IMR-90 (cell line): ENCODE data around the gene BRSK1. TPM values are rescaled to one million over a fixed set of nuclear protein-coding genes. Genes with fewer than 3 reads are reported as not detected.
"Not testable (repeated sequence)": the region's sequence is repeated elsewhere in the genome, so short reads cannot be mapped to it uniquely, and the experiment has no call there.

Experiments used
- ATAC-seq: fragments of 200-7000 bp; cut with Tn5 transposase; 2 replicates; pipeline ENCODE4 v1.9.1; 2020; ENCODE audit warnings: low read depth, mild to moderate bottlenecking, moderate library complexity
- BruUV-seq: library from RNA; stranded (reverse); fragments of 400-500 nt; replicated peaks from 2 replicates; lab custom pipeline; 2021; lab: Mats Ljungman, UMichigan
- CTCF ChIA-PET: fragments of 300-600 bp; formaldehyde crosslinking; extraction: SDS; loops from one replicate; lab custom pipeline; 2021; ENCODE audit warnings: antibody characterized with exemption; lab: Yijun Ruan, JAX
- POLR2A ChIA-PET: fragments of 300-600 bp; sonication (Branson Sonifier 250); formaldehyde crosslinking; loops from one replicate; lab custom pipeline; 2022; ENCODE audit warnings: antibody characterized with exemption; ENCODE audit not compliant: unreplicated experiment; lab: Charles Lee
- DNase-seq: peaks from one replicate; pipeline ENCODE4 v3.0.0; 2013
- H2AFZ ChIP-seq: replicated peaks from 2 replicates; pipeline ENCODE3; 2013; ENCODE audit warnings: low read length, mild to moderate bottlenecking; ENCODE audit not compliant: poor library complexity
- H2AK5ac ChIP-seq: 2 replicates; pipeline ENCODE4 v1.6.1; 2013; ENCODE audit warnings: low read depth, low read length, inconsistent platforms
- H2AK9ac ChIP-seq: replicated peaks from 2 replicates; pipeline ENCODE3; 2013; ENCODE audit warnings: mild to moderate bottlenecking, low read depth, low read length, moderate library complexity; ENCODE audit not compliant: poor library complexity
- H2BK120ac ChIP-seq: 2 replicates; pipeline ENCODE4 v1.6.1; 2013; ENCODE audit warnings: low read depth, low read length, inconsistent platforms
- H2BK15ac ChIP-seq: 3 replicates; pipeline ENCODE4 v1.6.1; 2013; ENCODE audit warnings: low read depth, low read length, inconsistent platforms
- H2BK20ac ChIP-seq: 2 replicates; pipeline ENCODE4 v1.6.1; 2013; ENCODE audit warnings: low read depth, mild to moderate bottlenecking, inconsistent platforms, low read length, moderate library complexity
- H2BK5ac ChIP-seq: 2 replicates; pipeline ENCODE4 v1.6.1; 2013; ENCODE audit warnings: mild to moderate bottlenecking, low read depth, low read length, inconsistent platforms; ENCODE audit not compliant: poor library complexity, severe bottlenecking
- H3K14ac ChIP-seq: replicated peaks from 2 replicates; pipeline ENCODE4 v1.6.1; 2013; ENCODE audit warnings: low read depth, low read length, inconsistent platforms
- H3K18ac ChIP-seq: 2 replicates; pipeline ENCODE4 v1.6.1; 2013; ENCODE audit warnings: low read depth, low read length, control low read depth
- H3K23ac ChIP-seq: 2 replicates; pipeline ENCODE4 v1.6.1; 2013; ENCODE audit warnings: low read depth, low read length, inconsistent platforms
- H3K27ac ChIP-seq: 2 replicates; pipeline ENCODE4 v1.5.1; 2013; ENCODE audit warnings: mild to moderate bottlenecking, control low read depth, low read length; ENCODE audit not compliant: insufficient read depth
- H3K27me3 ChIP-seq: 2 replicates; pipeline ENCODE4 v1.6.1; 2013; ENCODE audit warnings: low read length; ENCODE audit not compliant: control insufficient read depth, insufficient read depth
- H3K36me3 ChIP-seq: 2 replicates; pipeline ENCODE4 v1.6.1; 2013; ENCODE audit warnings: low read length, mixed read lengths; ENCODE audit not compliant: control insufficient read depth, insufficient read depth
- H3K4ac ChIP-seq: 2 replicates; pipeline ENCODE4 v1.6.1; 2013; ENCODE audit warnings: low read depth, low read length, inconsistent platforms
- H3K4me1 ChIP-seq: 2 replicates; pipeline ENCODE4 v1.6.1; 2013; ENCODE audit warnings: low read length, mixed read lengths; ENCODE audit not compliant: control insufficient read depth, insufficient read depth
- H3K4me2 ChIP-seq: 2 replicates; pipeline ENCODE4 v1.6.1; 2013; ENCODE audit warnings: low read depth, mild to moderate bottlenecking, control low read depth, low read length, moderate library complexity
- H3K4me3 ChIP-seq: 2 replicates; pipeline ENCODE4 v1.5.1; 2013; ENCODE audit warnings: low read depth, mild to moderate bottlenecking, control low read depth, low read length, moderate library complexity; ENCODE audit not compliant: insufficient read depth
- H3K56ac ChIP-seq: 2 replicates; pipeline ENCODE4 v1.6.1; 2013; ENCODE audit warnings: low read length, inconsistent platforms; ENCODE audit not compliant: insufficient read depth; ENCODE audit errors: extremely low read depth
- H3K79me1 ChIP-seq, 2 experiments: 2 replicates each; pipeline ENCODE4 v1.6.1; 2013; ENCODE audit warnings: low read length in 2 of 2, inconsistent platforms in 1 of 2, low read depth in 1 of 2
- H3K9ac ChIP-seq: 2 replicates; pipeline ENCODE4 v1.6.1; 2013; ENCODE audit warnings: low read depth, low read length, control low read depth
- H3K9me1 ChIP-seq: 2 replicates; pipeline ENCODE4 v1.6.1; 2013; ENCODE audit warnings: low read length, inconsistent platforms; ENCODE audit not compliant: insufficient read depth
- H3K9me3 ChIP-seq: 2 replicates; pipeline ENCODE4 v1.6.1; 2013; ENCODE audit warnings: low read length; ENCODE audit not compliant: control insufficient read depth, insufficient read depth
- H4K20me1 ChIP-seq: 2 replicates; pipeline ENCODE4 v1.6.1; 2013; ENCODE audit warnings: low read length, inconsistent platforms; ENCODE audit not compliant: insufficient read depth
- H4K5ac ChIP-seq: 2 replicates; pipeline ENCODE4 v1.6.1; 2013; ENCODE audit warnings: mild to moderate bottlenecking, low read depth, low read length, control low read depth
- H4K8ac ChIP-seq, 2 experiments: 2 replicates each; pipeline ENCODE4 v1.6.1; 2013; ENCODE audit warnings: low read depth in 2 of 2, low read length in 2 of 2, control low read depth in 1 of 2, inconsistent platforms in 1 of 2
- H4K91ac ChIP-seq: 2 replicates; pipeline ENCODE4 v1.6.1; 2013; ENCODE audit warnings: low read depth, low read length, inconsistent platforms; ENCODE audit not compliant: insufficient read depth
- RFX5 ChIP-seq: IDR thresholded peaks from 2 replicates; pipeline ENCODE4 v1.8.0; 2012; ENCODE audit warnings: low read depth, mild to moderate bottlenecking, low read length, moderate library complexity
- WGBS, 2 experiments: methylation state at CpG; one replicate each; pipeline versions ENCODE4 v1.1.5 to v1.1.7; 2013; ENCODE audit warnings: missing lambda C conversion rate in 2 of 2; ENCODE audit not compliant: insufficient read length in 1 of 2; ENCODE audit errors: extremely low coverage in 2 of 2; 5-methylcytosine and 5-hydroxymethylcytosine counted together
- dilution Hi-C: fragments of 300-500 bp; cut with HindIII; formaldehyde crosslinking; loops from one replicate; pipeline ENCODE4 v1.14.3; 2018; ENCODE audit warnings: low sequenced_read_pairs; ENCODE audit not compliant: unreplicated experiment
- in situ Hi-C: fragments of 300-500 bp; cut with MboI; formaldehyde crosslinking; loops from 3 replicates; pipeline ENCODE4 v1.14.3; 2019; ENCODE audit warnings: low sequenced_read_pairs, inconsistent platforms, mixed read lengths
- intact Hi-C: fragments of 100-400 bp; cut with micrococcal nuclease; formaldehyde crosslinking; loops from 2 replicates; pipeline ENCODE4 v1.10.0; 2022
- polyA plus RNA-seq, 3 experiments: library from polyadenylated mRNA; depleted of rRNA; stranded (reverse); fragments of >200 nt; gene quantifications; 2 replicates each; pipeline ENCODE4 v1.2.3, GENCODE V29; 2012; ENCODE audit warnings: low replicate concordance in 1 of 3
- total RNA-seq: library from RNA; depleted of rRNA; stranded (reverse); fragments of >200 nt; gene quantifications from 2 replicates; pipeline ENCODE4 v1.2.3, GENCODE V29; 2012

BRSK1 gene
- total and polyA plus RNA-seq, 2 of the 4 experiments (the other 2 are of a cell fraction) = 2.5 to 22.3 TPM

GRCh38 chr19:55328774-55329318 is 45.0 kb downstream of the BRSK1 start:
- H3K79me1 ChIP-seq, H2BK5ac ChIP-seq, H3K18ac ChIP-seq, POLR2A ChIA-PET, H3K27me3 ChIP-seq, ATAC-seq, H3K36me3 ChIP-seq, H4K5ac ChIP-seq, H3K9me3 ChIP-seq, H3K56ac ChIP-seq, in situ Hi-C loops, H2BK15ac ChIP-seq, H4K91ac ChIP-seq, H3K14ac ChIP-seq, H3K4me2 ChIP-seq, H4K20me1 ChIP-seq, H2BK120ac ChIP-seq, H3K9ac ChIP-seq, H3K4ac ChIP-seq, H3K4me1 ChIP-seq, H2AK9ac ChIP-seq, H4K8ac ChIP-seq, H3K23ac ChIP-seq, H3K27ac ChIP-seq, H2BK20ac ChIP-seq, DNase-seq, H2AFZ ChIP-seq, BruUV-seq, H3K9me1 ChIP-seq, H2AK5ac ChIP-seq, intact Hi-C loops, dilution Hi-C loops, H3K4me3 ChIP-seq: not testable (repeated sequence)
- CTCF ChIA-PET = interaction anchor here (0.7 kb wide), 1 partner anchor 779 kb away, joined by 4 read pairs; no protein-coding TSS in a partner anchor
- 83% methylated on average over 1 of the region's 4 CpGs; no CpG with 5 or more reads in 1 of the 2 experiments for WGBS, 2 experiments
- TF ChIP-seq RFX5 = peak; percentile 91

GRCh38 chr19:55329791-55330190 is 46.0 kb downstream of the BRSK1 start:
- H3K9ac ChIP-seq, DNase-seq, H3K4me1 ChIP-seq, H3K36me3 ChIP-seq, H3K14ac ChIP-seq, in situ Hi-C loops, H3K4ac ChIP-seq, H3K4me3 ChIP-seq, H2AK9ac ChIP-seq, H2AFZ ChIP-seq, H2BK120ac ChIP-seq, H3K56ac ChIP-seq, H4K8ac ChIP-seq, H2BK5ac ChIP-seq, H3K79me1 ChIP-seq, CTCF ChIA-PET, BruUV-seq, POLR2A ChIA-PET, H3K9me1 ChIP-seq, dilution Hi-C loops, H2AK5ac ChIP-seq, H4K20me1 ChIP-seq, H3K27me3 ChIP-seq, H2BK20ac ChIP-seq, H3K18ac ChIP-seq, H4K5ac ChIP-seq, H3K27ac ChIP-seq, H3K9me3 ChIP-seq, H2BK15ac ChIP-seq, H3K23ac ChIP-seq, H3K4me2 ChIP-seq, H4K91ac ChIP-seq, ATAC-seq, intact Hi-C loops: not testable (repeated sequence)
- no CpG with 5 or more reads among the region's 6 CpGs for WGBS, 2 experiments
